Stimulated activated CD8-positive, alpha-beta memory T cell treated with anti-CD3 and anti-CD28 coated beads, Interleukin-15, amount 100 ng/mL, for 48 hours (primary cell): Measurements from ENCODE around the gene SARS2.

Source experiments
- DNase-seq, 2 donors: peaks; one replicate each; pipeline ENCODE4 v3.0.0-alpha.2; 2020; ENCODE audit warnings: low read depth in 2 of 2

Gene SARS2

DNA sequence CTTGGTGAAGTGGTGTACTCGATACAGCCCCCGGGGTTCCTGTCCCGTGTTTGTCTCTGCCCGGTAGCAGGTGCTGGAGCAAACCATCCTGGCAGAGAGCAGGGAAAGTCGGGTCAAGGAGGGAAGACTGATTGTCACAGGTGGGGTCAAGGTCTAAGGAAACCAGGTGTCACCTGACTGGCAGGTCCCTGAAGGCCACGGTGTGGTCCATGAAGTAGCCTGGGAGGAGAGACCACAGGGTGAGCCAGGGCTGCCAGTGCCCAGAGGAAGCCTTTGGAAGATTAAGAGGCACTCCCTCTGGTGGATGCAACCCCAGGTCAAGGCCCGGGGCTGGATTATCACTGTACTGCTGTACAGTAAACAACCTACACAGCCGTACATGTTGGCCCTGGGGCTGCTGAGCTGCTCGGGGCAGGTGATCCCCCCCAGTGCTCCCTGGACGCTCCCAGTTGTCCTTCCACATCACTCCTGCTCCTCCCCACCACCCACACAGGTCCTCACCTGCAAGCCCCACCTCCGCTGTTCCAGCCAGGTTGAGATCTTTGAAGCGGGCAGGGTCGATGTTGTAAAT lies 12.6 kb downstream of the SARS2 start:
- DNase-seq, result no peak

DNA sequence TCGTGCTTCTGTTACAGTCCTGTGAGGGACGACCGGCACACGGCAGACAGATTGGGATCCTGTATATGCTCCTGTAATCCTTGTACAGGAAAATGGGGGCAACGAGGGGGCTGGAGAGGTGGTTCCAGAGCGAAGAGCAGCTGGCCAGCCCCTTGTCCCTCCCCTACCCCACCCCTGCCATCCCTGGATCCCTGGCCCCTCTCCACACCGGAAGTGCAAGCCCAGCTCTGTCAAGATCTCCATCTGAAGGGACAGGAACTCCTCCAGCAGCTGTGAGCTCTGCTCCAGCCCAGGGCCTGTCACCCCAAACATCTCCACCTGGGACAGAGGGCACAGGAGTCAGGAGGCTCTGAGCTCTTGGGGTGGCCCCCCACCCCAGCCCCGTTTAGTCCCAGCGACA lies 13.0 kb downstream of the SARS2 start:
- no peak for DNase-seq

DNA sequence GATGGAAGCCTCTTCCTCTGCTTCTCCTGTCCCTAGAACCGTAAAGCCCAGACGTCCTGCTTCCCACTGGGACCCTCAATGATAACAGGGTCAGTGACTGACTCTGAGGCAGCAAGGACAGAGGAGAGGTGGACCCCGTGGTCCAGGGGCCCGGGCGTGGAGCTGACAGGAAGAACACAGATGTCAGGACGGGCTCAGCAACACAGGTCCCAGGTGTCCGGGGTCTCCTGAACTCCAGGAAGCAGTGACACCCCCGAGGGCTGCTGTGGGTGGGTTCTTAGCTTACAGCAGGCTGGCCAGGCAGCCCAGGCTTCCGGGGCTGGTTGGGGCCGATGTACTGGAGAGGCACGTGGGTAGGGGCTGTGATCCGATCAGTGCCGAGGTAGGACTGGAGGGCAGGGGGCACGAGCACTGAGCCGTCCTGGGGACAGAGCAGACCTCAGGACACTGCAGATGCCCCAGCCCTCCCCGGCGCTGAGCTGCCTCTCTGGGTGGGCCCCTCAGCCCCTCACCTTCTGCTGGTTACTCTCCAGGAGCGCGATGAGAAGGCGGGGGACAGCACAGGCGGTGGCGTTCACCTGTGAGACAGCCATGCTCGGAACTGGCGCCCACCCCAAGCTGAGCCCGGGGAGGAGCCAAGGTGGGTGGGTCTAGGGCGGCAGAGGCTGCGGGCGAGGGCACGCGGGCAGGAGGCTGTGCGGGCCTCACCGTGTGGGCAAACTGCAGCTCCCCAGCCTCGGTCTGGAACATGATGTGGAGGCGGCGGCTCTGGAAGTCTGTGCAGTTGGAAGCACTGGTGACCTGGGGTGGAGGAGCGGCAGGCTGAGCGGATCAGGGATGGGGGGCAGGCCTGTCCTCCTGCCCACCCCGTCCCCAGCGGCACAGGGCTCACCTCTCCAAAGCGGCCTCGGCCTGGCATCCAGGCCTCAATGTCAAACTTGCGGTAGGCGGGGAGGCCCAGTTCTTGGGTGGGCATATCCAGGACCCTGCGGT lies 14.9 kb downstream of the SARS2 start:
- DNase-seq, result no peak

DNA sequence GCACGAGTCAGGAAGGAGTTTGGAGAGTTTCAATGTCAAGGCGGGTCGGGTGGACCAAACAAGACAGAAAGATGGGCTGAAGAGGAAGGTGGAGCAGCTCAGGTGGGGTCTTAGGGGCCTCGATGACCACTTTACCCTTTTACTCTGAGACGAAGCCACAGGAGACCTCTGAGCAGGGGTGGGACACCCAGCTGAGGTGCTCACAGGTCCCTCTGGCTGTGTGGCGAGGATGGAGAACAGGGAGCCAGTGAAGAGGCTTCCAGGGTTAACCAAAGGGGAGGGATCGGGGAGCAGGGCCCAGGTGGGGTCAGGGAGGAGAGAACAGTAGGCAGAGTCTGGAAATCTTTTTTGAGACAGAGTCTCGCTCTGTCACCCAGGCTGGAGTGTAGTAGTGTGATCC lies 16.6 kb downstream of the SARS2 start:
- DNase-seq, result no peak

DNA sequence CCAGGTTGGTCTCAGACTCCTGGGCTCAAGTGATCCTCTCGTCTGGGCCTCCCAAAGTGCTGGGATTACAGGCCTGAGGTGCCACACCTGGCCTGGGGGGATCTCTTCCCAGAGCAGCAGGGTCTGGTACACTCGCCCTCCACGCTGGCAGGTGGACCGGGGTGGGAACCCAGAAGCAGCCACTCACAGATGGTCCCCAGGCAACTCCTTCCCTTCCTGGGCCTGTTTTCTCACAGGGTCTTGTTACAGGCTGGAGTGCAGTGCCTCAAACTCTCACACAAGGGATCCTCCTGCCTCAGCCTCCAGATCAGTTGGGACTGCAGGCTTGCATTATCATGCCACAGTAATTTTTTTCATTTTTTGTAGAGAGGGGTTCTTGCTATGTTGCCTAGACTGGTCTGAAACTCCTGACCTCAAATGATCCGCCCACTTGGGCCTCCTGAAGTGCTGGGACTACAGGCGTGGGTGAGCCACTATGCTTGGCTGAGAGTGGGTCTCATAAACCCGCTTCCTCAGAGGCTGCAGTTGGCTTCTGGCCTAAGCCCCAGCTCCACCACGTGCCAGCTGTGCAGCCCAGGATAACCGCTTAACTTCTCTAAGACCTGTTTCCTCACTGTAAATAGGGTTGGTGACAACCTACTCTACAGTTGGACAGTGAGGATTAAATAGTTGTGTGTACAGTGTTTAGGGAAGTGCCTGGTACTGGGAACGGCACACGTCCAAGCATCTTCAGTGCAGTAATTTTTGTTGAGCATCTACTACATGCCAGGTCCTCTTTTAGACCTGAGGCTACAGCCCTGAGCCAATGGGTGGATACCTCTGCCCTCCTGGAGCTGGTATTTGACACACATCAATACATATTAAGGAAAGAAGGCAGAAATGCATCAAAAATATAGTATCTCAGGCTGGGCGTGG lies 17.7 kb downstream of the SARS2 start:
- DNase-seq, result no peak

DNA sequence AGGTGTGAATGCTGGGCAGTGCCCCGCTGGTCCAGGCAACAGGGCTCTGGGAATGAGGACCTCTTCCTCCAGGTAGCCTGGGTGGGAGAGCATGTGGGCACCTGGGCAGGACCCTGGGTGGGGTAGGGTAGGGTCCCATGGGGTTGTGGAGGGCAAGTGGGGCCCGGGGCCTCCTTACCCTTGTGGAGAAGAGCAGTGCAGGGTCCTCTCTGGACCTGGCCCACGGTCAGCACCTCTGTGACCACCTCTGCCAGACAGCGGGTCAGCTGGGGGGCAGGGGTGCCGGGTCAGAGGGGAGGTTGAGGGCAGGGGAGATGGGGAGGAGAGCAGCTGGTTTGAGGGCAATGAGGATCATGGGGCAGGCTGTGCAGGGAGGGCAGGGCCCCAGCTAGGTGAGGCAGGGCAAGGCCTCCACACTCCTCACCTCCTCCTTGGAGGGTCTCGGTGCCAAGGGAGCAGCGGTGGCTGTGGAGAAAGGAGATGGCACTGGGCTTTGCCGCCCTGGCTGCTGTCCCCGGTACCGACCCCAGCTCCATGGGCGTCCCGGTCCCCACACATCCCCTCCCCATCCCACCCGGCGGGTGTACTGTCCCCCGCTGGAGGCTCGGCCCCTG lies 19.1 kb downstream of the SARS2 start:
- DNase-seq, result no peak

DNA sequence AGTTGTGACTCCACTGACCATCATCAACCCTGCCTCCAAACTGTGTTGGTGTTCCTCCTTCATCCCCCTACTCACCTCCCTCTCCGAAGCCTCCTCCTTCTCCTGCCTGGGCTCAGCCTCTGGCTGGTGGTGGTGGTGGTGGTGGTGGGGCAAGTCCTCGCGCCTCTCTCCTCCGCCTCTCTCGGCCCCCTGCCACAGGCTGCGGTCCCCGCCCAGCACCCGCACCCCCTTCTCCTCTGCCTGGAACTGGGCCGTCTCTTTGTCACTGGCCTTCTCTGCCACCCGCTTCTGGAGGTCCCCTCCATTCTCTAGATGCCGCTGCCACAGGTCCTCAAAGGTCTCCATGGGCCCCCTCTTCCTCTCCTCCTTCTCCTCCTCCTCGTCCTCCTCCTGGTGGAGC lies 20.1 kb downstream of the SARS2 start:
- no peak for DNase-seq

DNA sequence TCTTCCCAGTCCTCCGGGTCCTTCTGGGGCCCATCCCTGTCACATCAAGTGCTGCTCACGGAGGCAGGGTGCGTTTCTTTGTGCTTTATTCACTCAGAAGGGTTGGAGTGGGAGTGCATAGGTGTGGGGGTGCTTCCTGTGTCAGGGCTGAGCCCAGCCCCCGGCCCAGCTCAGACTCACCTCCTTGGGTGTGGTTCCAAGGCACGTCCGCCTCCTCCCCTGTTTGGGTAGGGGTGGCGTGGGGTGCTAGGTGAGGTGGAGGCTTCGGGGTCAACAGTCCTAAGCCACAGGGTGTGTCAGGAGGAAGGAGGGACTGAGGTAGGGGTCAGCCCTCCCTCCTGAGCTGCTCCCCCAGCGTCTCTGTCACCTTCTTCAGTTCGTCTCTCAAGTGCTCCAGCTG lies 21.7 kb downstream of the SARS2 start:
- DNase-seq, result no peak

DNA sequence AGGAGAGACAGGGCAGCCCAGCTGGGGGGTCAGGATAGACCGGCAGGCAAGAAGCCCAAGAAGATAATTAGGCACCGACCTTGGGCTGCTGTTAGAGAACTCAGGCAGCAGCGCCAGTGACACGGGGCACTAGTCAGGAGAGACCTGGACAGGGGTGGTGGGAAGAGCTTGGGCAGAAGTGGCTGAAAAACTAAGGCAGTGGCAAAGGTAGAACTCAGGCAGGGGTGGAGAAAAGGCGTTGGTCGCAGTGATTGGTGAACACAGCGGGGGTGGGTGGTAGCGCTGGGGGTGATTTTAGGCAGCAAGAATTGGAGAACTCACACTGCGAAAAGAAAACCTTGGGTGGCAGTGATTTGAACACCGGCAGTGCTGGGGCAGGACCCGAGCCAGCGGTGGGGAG lies 22.9 kb downstream of the SARS2 start:
- DNase-seq, result no peak

DNA sequence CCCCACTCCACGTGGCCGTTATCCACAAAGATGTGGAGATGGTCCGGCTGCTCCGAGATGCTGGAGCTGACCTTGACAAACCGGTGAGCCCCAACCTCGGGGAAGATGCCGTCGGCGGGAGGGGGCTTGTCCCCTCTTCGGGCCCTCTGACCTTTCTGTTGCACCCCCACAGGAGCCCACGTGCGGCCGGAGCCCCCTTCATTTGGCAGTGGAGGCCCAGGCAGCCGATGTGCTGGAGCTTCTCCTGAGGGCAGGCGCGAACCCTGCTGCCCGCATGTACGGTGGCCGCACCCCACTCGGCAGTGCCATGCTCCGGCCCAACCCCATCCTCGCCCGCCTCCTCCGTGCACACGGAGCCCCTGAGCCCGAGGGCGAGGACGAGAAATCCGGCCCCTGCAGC lies 23.3 kb downstream of the SARS2 start:
- no peak for DNase-seq

DNA sequence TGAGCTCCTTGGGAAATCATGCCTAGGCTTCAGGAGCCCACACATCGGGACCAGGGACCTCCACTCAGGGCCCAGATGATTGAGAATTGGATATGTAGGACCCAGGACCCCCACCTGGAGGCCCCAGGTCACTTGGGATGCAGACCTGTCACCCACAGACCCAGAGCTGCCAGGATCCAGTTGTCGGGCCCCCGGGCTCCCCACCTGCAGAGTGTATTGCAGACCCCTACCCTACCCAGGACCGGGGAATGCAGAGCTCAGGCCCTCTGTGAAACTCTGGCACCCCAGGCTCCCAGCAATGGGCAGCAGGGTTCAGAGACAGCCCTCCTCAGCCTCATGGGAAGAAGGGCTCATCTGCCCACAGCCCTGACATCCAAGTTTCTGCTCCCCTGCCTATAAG lies 24.9 kb downstream of the SARS2 start:
- DNase-seq, result no peak

DNA sequence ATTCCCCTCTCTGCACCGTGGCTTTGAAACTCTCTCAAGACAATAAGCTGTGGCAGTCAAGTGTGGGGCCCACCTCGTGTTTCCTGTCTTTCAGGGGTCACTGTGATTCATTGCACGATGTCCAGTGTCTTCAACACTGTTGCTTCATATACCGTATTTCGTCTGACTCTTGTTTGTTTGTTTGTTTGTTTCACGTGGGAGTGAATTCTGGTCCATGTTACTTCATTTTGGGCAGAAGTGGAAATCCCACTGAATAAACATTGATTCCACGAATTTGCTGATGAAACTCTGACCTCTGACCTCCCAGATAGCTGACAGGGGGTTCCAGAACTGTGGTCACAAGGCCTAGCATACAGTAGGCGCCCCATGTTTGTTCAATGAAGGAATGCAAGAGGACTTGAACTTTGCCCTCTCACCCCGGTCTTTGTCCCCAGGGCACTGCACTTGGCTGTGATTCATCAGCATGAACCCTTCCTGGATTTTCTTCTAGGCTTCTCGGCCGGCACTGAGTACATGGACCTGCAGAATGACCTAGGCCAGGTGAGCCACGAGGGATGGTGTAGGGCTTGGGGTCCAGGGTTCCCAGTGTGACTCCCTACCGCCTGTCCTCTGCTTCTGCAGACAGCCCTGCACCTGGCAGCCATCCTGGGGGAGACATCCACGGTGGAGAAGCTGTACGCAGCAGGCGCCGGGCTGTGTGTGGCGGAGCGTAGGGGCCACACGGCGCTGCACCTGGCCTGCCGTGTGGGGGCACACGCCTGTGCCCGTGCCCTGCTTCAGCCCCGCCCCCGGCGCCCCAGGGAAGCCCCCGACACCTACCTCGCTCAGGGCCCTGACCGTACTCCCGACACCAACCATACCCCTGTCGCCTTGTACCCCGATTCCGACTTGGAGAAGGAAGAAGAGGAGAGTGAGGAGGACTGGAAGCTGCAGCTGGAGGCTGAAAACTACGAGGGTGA lies 25.7 kb downstream of the SARS2 start:
- DNase-seq, result no peak

DNA sequence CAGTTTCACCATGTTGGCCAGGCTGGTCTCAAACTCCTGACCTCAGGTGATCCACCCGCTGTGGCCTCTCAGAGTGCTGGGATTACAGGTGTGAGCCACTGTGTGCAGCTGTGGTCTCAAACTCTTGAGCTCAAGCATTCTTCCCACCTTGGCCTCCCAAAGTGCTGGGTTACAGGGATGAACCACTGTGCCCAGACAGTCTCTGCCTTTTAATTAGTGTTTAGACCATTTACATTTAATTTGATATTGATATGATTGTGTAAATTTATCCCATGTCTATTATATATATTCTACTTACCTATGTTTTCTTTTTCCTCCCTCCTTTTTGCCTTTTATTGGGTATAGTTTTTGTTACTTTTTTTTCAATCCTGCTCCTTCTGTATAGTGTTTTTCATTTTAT lies 28.9 kb downstream of the SARS2 start:
- DNase-seq, result no peak

DNA sequence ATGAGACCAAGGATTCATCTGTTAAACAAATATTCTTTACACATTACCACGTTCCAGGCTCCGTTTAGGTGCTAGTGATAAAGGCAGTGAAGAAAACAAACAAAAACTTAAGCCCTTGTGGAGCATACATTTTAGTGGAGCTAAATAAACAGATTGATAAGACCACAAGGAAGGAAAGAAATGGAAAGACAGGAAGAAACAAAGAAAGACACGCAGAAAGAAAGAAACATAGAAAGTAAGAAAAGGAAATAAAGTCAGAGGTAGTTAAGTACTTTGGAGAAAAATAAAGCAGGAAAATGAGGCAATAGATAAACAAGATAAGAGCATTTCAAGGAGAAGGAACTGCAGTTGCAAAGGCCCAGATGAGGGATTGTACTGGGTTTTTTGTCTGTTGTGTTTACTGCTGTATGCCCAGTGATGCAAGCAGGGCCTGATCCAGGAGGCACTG lies 29.8 kb downstream of the SARS2 start:
- no peak for DNase-seq

DNA sequence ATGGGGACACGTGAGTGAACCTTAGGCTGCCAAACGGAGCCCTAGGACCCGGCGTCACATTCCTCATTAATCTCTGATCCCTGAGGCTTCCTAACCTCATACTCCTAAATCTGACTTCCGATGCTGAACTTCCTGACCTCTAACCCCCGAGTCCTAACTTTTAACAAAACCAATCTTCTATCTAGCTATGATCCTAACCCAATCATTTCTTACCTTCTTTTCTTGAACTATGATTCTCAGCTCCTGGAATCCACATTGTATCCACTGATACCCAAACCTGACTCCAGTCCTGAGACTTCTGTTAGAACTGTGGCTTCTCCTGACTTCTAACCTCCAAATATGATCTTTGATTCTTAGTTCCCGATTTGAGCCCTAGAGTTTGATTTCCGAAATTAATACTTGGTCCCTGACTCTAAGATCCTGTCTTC lies 30.3 kb downstream of the SARS2 start:
- no peak for DNase-seq

DNA sequence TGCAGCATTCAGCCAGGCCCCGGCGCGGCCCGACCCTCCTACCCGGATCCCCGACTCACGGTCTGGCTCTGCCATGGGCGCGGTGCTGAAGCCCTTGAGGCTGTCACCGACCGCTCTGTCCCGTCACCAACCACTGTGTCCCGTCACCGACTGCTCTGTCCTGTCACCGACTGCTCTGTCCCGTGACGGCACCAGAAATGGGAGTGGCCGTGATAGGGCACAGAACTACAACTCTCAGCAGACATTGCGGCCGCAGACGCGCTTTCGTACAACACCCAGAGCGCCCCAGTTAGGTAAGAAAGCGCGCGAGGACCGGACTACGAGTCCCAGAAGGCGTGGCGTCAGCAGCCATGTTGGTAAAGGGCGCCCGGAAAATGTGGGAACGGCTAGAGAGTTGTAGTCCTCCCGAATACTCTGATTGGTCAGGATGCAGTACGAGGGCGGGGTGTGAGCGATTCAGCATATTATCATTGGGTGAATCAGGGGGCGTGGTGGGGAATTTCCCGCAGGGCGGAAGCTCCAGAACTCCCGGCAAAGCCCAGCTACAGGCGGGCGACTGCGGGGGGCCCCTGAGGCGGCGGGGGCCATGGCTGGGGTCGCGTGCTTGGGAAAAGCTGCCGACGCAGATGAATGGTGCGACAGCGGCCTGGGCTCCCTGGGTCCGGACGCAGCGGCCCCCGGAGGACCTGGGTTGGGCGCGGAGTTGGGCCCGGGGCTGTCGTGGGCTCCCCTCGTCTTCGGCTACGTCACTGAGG lies 30.9 kb downstream of the SARS2 start, which contains the start of the genes NFKBIB and SIRT2:
Gene NFKBIB, plus strand, starts transcription at position 523 of the 755 bp plus-strand sequence. Its CDS starts 64 bp downstream, at position 587.
Gene SIRT2, minus strand, starts transcription at position 172 of the 755 bp plus-strand sequence. Its CDS starts 97 bp downstream, at position 75.
- peak; percentile 99 for DNase-seq

DNA sequence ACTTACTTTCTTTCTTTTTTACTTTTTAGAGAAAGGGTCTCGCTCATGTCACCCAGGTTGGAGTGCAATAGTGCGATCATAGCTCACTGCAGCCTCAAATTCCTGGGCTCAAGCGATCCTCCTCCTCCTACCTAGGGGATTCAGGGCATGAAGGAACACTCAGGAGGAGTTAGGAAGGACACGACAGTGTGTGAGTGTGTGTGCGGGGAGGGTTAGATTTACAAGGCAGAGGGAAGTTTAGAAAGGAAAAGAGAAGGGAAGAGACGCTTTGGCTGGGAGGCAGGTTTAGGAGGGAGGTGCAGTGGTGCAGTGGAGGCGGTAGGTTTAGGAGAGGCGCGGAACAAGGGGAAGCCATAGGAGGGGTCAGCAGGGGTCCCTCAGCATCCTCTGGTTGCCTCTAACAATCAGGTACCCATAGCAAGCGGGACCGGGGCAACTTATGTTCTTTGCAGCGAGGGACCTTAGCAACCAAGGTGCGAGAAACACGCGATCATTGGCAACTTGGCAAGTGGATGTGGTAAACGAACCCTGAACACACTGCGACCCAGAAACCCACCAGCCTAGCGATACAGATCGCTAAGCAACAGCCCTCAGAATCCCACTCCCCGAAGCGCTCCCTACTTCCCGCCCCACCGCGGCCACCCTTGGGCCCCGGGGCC lies 31.6 kb downstream of the SARS2 start:
- DNase-seq, result no peak

DNA sequence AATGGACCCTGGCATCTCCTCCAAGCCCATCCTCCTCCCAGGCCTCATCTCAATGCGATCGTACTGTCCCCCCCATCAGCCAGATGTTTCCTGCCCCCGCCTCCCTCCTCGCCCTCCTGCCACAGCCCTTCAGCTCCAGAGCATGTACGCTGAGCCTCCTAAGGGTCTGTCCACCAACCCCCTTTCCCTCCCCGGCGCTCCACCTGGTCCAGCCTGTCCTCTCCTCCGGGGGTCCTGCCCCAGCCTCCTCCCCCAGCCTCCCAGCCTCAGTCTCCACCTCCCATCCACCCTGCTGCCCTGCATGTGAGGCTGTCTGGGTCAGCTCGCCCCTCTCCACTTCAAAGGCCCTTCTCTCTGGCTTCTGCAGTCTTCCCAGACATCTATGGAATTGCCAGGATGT lies 35.6 kb downstream of the SARS2 start:
- DNase-seq, result no peak

DNA sequence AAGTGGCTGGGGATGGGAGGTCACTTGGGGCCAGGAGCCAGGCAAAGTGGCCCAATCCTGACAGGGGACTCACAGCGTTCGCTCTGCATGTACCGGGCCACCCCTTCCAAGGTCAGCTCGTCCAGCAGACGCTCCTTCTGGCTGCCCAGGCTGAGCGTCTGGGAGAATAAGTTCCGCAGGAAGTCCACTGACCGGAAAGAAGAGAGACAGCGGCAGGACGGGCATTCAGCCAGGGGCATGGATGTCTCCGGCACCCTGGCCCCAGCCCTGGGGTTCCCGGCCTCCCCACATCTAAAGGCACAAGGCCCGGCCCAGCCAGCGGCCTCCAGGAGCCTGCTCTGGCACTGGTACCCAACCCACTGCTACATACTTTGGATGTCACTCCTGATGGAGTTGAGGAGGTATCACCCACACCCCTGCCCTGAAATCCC lies 37.2 kb downstream of the SARS2 start:
- DNase-seq, result no peak
